Measurements from ENCODE around the gene ATG4C. TPM values are rescaled to one million over a fixed set of nuclear protein-coding genes. Genes with fewer than 3 reads are reported as not detected.
A peak's percentile ranks its signal among the peaks of the same experiment; 100 is the strongest.

Gene ATG4C
- total RNA-seq, 1 experiment from 2014 or later: 13.1 TPM

DNA sequence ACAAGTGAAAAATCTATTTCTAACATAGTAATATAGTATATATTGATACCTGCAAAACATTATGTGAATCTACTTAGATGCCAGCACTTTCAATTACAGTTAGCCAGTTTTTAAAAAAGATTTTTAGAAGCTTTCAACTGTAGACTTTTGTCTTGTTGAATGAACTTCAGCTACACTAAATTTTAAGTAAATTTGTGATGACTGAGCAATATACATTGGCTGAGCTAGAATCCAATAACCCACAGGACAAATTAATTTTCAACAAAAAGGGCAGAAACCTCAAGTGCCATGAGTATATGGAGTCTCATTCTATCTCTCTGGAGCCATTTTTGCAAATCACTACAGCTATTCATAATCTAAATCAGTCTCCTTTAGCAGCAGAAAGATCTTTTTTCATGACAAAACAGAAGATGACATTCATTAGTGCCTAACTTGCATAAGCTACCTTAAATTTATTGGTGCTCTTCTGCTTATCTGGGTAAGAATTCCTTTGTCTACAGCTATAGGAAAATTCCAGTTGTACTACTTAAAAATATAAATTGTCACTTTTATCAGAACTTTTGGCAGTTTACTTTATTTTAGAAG, 100.3 kb downstream of the ATG4C start:
- Histone ChIP-seq H2BK120ac (ENCODE audit: low read depth, low read length, poor library complexity, severe bottlenecking) (no peak overlapping the region), H3K23ac (ENCODE audit: insufficient read length, low read depth, low read length) (no peak overlapping the region), H3K14ac (ENCODE audit: insufficient read depth, low read length) (no peak overlapping the region), H3K27me3 (ENCODE audit: insufficient read depth, low read length) (no peaks in the 10 kb centered on the region), H3K56ac (ENCODE audit: insufficient read length, low read depth, low read length) (no peak overlapping the region), H3K9ac (ENCODE audit: extremely low read depth, insufficient read length, low read length) (no peak overlapping the region), H3K4me2 (ENCODE audit: insufficient read depth, insufficient read length, low read length) (no peak overlapping the region), H4K8ac (replicated peaks; ENCODE audit: insufficient read length, low read depth, low read length) (no peak overlapping the region), H2BK20ac (ENCODE audit: low read depth, low read length, poor library complexity, severe bottlenecking) (no peak overlapping the region), H3K79me2 (ENCODE audit: insufficient read depth, low read length) (no peaks in the 10 kb centered on the region), H2BK12ac (ENCODE audit: insufficient read length, low read depth, low read length) (no peak overlapping the region), H2AFZ (ENCODE audit: low read length) (no peak overlapping the region), H3K27ac (ENCODE audit: insufficient read length, low read depth, low read length) (no peak overlapping the region), H4K5ac (ENCODE audit: insufficient read length, low read depth, low read length) (no peak overlapping the region), H3K18ac (ENCODE audit: insufficient read length, low read depth, low read length) (no peak overlapping the region), H3K79me1 (ENCODE audit: insufficient read depth, low read depth, low read length, poor library complexity, severe bottlenecking) (no peaks in the 10 kb centered on the region), H3K4ac (ENCODE audit: low read depth, low read length) (no peak overlapping the region), H4K91ac (ENCODE audit: insufficient read length, low read depth, low read length) (no peak overlapping the region), H3K4me1 (ENCODE audit: insufficient read depth, low read length) (peaks cover 4% of the 10 kb centered on the region; the same call in 1 of the 2 replicates), H2BK5ac (ENCODE audit: insufficient read length, low read length) (no peak overlapping the region), H2BK15ac (ENCODE audit: low read depth, low read length) (no peak overlapping the region), H3K9me3 (ENCODE audit: control insufficient read depth, low read depth, low read length) (no peaks in the 10 kb centered on the region), H4K20me1 (ENCODE audit: control insufficient read depth, insufficient read depth, insufficient read length) (no peaks in the 10 kb centered on the region), H2AK5ac (ENCODE audit: insufficient read length, low read length) (no peak overlapping the region), H3T11ph (ENCODE audit: low read length) (no peak overlapping the region), H3K23me2 (ENCODE audit: insufficient read length, low read depth, low read length, poor library complexity, severe bottlenecking) (no peaks in the 10 kb centered on the region)
- Mint-ChIP-seq H3K27ac (peak overlapping the region in 1 of 3 experiments; percentile 41; a peak in 1 of 7 replicates), H3K36me3 (ENCODE audit: insufficient read depth in 1 of 3, low read depth in 3 of 3) (peaks cover 1 to 8% (median 3%) of the 10 kb centered on the region in 3 experiments; a peak in 2 of 7 replicates), H3K4me1 (peaks cover 25 to 33% of the 10 kb centered on the region in 2 experiments), H3K4me3 (no peak overlapping the region), H3K27me3 (ENCODE audit: low read depth) (no peaks in the 10 kb centered on the region), H3K9me3 (peaks cover 9 to 10% of the 10 kb centered on the region in 2 experiments; a peak in 4 of 5 replicates)
- DNase-seq: no peak
- TF ChIP-seq, protein P1, sequence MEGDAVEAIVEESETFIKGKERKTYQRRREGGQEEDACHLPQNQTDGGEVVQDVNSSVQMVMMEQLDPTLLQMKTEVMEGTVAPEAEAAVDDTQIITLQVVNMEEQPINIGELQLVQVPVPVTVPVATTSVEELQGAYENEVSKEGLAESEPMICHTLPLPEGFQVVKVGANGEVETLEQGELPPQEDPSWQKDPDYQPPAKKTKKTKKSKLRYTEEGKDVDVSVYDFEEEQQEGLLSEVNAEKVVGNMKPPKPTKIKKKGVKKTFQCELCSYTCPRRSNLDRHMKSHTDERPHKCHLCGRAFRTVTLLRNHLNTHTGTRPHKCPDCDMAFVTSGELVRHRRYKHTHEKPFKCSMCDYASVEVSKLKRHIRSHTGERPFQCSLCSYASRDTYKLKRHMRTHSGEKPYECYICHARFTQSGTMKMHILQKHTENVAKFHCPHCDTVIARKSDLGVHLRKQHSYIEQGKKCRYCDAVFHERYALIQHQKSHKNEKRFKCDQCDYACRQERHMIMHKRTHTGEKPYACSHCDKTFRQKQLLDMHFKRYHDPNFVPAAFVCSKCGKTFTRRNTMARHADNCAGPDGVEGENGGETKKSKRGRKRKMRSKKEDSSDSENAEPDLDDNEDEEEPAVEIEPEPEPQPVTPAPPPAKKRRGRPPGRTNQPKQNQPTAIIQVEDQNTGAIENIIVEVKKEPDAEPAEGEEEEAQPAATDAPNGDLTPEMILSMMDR (conservative IDR thresholded peaks at IDR 0.05): no peak

Measured in H9 (cell line).